ENCODE data around the gene MGAT2. TPM values are rescaled to one million over a fixed set of nuclear protein-coding genes. Genes with fewer than 3 reads are reported as not detected.
"Not testable (repeated sequence)": the region's sequence is repeated elsewhere in the genome, so short reads cannot be mapped to it uniquely, and the experiment has no call there.

Gene MGAT2
- total RNA-seq (2014; rRNA removed; shearing (Covaris generic)) = 69.4 and 87.3 TPM in 2 replicates

DNA sequence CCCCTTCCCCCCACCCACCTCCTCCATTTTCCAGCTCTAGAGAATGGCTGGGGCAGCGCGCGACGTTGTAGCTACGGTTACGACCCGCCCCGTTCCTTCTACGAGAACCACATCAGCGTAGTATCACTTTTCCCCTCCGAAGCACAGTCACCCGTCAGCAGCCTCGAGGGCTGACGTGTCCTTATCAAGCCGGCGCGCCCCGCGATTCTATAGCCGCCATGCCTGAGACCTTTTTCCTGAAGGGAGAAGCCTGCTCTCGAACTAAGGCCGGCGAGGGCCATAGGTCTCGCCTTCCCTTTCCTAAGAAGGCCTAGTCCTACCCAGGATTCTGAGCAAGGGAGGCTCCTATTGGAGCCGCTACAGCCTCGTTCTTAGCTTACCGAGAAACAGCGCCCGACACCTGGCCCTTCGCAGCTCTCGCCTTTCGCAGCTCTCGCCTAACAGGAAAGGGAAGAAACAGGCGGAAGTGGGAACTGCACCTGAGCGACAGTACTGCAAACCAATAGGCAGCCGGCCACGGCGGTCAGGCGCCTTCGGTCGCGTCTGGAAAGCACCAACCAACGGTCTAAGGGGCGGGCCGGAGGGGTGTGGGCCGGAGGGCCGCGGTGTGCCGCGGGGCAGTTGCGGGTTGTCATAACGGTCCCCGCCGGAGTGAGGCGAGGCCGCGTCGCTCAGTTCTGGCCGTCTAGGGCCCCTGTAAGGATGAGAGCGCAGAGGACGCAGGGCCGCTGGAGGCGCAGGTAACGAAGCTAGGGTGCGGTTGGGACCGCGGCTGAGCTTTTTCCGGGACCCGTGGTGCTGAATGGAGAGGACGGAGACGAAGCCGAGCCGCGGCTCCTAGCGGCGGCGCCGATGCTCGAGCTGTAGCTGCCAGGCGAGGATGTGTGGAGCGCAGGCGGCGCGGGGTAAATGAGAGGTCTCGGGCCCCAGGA is at the start of gene MGAT2, which contains the start of gene RPL36AL:
Gene MGAT2, plus strand, starts transcription at position 618 of the 932 bp plus-strand sequence. CDS start 470 bp downstream, outside the sequence.
Gene RPL36AL, minus strand, starts transcription at position 445 of the 932 bp plus-strand sequence. CDS start 1,522 bp downstream, outside the sequence.
- DNase-seq (ENCODE audit: low spot score) = peak; percentile 92

DNA sequence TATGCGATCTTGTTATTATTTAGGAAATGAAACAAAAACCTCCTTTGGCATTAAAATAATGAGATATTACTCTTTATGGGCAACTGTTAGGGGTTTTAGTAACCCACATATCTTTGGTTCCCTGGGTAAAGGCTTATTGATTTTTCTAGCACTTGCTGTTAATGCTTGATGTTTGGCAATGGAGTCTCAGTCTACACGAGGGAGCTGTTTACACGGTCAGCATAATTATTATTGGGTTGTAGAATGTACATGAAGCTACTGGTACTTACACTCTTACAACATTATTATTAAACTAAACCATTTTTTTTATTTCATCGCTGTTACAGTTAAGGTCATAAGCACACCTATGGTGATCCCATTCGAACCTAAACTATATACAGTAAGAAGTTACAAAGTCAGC is 46.6 kb upstream of the MGAT2 start:
- DNase-seq (ENCODE audit: low spot score) = no peak

- no peak for DNase-seq (ENCODE audit: low spot score)
Observed at GRCh38 chr14:49578141-49578540, 42.5 kb upstream of the MGAT2 start.

DNA sequence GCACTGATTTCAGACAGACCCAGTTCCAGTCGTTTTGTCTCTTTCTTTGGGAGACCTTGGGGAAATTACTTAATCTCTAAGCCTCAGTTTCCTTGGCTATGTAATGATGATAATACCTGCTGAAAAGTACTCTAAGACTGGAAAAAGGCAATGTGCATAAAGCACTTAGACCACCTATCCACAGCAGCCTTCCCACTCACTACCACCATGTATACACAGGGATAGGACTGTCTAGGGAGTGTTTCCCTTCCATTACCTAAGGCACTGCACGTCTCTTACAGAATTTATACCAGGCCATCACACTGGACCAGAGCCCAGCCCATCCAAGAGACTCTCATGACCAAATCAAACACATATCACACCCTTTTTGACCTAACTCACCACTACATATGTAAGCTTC is 40.8 kb upstream of the MGAT2 start:
- no peak for DNase-seq (ENCODE audit: low spot score)

GRCh38 chr14:49581209-49582112 is 39.1 kb upstream of the MGAT2 start:
- DNase-seq (ENCODE audit: low spot score) = no peak

DNA sequence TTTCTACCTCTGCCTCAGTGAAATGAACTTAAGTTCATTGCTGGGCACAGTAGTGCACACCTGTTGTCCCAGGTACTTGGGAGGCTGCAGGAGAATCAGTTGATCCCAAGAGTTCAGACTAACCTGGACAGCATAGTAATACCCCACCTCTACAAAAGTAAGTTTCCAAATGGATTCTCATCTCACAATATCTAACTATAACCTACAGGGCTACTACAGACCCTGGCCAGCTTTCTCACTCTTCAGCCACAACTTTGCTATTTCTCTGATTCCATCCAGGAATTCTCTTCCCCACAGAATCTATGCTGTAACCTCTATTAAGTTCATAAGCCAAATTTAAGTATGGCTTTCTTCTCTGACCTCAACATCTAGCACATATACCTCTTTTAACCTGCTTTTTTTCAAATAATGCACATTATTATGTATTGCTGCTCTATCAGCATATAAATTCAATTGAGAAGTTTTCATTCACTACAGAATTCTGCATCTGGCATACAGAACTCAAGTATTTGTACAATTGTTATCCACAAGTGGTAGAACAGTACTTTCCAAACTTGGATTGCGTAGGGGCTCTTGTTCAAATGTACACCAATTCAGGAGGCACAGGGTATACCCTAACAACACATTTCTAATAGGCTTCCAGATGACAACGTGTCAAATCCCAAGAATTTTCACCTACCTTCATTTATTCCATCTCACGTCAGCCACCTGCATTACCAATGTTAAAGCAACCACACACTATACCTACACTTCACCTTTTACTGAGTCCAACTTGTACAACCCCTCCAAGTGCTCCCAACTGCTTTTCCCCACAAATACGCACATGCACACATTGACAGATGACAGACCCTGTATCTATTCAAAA is 38.3 kb upstream of the MGAT2 start:
- no peak for DNase-seq (ENCODE audit: low spot score)

GRCh38 chr14:49583629-49584028 is 37.0 kb upstream of the MGAT2 start:
- no peak for DNase-seq (ENCODE audit: low spot score)

GRCh38 chr14:49584058-49584457 is 36.5 kb upstream of the MGAT2 start:
- no peak for DNase-seq (ENCODE audit: low spot score)

- DNase-seq (ENCODE audit: low spot score) = not testable (repeated sequence)
Observed at GRCh38 chr14:49584981-49585640, 35.5 kb upstream of the MGAT2 start.

DNA sequence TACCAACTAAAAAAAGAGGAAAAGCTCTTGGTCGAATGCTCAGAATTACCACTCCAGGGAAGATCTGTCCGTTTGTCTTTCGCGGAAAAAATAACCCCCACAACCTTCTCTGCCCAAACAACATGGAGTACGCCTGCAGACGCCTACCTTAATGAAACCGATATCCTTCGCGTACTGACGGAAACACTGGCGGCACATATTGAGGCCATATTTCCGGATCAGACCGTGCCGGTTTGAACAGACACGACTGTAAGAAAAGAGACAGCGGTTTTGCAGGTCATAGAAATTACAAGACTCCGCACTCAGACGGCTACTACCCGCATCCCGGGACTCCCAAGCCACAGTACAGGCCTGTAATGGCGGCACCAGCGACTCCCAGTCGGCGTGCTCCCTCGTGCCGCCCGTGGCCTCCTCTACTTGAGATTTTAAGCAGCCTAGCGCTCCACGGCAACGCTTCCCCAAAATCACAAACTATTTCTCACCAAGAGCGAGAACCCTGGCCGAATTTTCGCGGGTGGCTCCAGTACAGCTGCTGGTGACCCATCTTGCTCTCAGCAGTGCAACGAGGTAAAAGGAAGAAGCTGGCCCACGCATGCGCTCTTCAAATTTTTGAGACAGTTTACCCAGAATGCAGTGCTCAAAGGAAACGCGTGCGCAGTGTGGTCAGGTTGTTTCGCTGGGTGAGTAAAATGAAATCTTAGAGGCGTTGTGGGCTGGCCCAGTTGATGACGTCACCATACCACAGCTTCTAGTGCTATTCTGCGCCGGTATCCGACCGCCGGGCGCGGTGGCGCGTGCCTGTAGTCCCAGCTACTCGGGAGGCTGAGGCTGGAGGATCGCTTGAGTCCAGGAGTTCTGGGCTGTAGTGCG is 34.6 kb upstream of the MGAT2 start, which contains the start of gene RPS29:
Gene RPS29, minus strand, starts transcription at position 578 of the 870 bp plus-strand sequence. Its CDS starts 34 bp downstream, at position 544.
- DNase-seq (ENCODE audit: low spot score) = peak; percentile 97

GRCh38 chr14:49586673-49587460 is 33.7 kb upstream of the MGAT2 start:
- DNase-seq (ENCODE audit: low spot score) = peak; percentile 65

- DNase-seq (ENCODE audit: low spot score) = no peak
Observed at GRCh38 chr14:49589387-49589786, 31.2 kb upstream of the MGAT2 start.

- no peak for DNase-seq (ENCODE audit: low spot score)
Observed at GRCh38 chr14:49593016-49593415, 27.6 kb upstream of the MGAT2 start.

- DNase-seq (ENCODE audit: low spot score) = no peak
Observed at GRCh38 chr14:49594347-49595091, 26.1 kb upstream of the MGAT2 start.

DNA sequence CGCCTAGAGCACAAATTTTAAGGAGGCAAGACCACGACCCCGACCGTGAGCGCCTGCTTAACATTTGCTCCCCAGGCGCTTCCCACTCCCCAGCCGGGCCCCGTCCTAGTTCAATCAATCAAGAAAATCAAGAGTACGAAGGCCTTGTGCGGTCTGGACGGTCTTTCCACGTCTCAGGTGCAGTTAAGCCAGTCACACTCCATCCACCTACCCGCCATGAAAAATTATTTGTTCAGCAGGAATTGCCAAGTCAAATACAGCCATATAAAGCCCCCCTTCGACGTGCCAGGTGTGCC is 22.5 kb upstream of the MGAT2 start:
- no peak for DNase-seq (ENCODE audit: low spot score)

DNA sequence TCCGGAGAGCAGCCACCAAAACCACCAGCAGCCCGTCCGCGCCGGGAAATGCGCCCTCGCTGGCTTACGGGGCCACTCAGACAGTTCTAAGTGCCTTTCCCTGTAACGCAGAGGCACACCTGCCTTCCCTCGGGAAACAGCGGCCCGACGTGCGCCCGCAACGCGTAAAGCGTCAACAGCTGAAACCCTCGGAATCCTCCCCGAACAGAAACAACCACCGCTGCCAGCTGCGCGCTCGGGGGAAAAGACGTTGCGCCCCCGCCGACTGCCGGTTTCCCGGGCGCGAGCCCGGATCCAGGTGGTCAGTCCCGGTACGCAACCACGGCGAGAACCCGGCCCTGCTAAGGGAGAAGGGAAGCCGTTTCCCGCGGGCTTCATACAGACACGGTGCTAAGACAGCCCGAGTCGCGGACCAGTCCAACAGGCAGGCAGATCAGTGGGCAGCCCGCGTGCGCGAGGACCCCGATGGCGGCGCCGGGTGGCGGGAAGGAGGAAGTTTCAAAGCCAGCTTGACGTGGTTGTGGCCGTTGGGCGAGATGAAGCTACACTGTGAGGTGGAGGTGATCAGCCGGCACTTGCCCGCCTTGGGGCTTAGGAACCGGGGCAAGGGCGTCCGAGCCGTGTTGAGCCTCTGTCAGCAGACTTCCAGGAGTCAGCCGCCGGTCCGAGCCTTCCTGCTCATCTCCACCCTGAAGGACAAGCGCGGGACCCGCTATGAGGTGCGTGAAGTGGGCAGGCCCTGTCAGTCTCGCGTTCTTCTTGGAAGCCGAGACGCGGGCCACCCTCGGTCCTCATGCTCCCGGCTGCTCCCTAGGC is 21.9 kb upstream of the MGAT2 start, which contains the start of gene LRR1:
Gene LRR1, plus strand, starts transcription at position 456 of the 816 bp plus-strand sequence. Its CDS starts 81 bp downstream, at position 537.
- DNase-seq (ENCODE audit: low spot score) = peak; percentile 55

DNA sequence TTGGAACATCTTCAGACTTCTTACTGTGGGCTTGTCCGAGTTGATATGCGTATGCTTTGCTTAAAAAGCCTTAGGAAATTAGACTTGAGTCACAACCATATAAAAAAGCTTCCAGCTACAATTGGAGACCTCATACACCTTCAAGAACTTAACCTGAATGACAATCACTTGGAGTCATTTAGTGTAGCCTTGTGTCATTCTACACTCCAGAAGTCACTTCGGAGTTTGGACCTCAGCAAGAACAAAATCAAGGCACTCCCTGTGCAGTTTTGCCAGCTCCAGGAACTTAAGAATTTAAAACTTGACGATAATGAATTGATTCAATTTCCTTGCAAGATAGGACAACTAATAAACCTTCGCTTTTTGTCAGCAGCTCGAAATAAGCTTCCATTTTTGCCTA is 13.0 kb upstream of the MGAT2 start:
- DNase-seq (ENCODE audit: low spot score) = no peak
